ENCODE data around the gene PSMD14. TPM values are rescaled to one million over a fixed set of nuclear protein-coding genes. Genes with fewer than 3 reads are reported as not detected.
"Not testable (repeated sequence)": the region's sequence is repeated elsewhere in the genome, so short reads cannot be mapped to it uniquely, and the experiment has no call there.

PSMD14 gene
- total RNA-seq, 2 donors from 2014 or later: 25.2 to 59.5 TPM

DNA sequence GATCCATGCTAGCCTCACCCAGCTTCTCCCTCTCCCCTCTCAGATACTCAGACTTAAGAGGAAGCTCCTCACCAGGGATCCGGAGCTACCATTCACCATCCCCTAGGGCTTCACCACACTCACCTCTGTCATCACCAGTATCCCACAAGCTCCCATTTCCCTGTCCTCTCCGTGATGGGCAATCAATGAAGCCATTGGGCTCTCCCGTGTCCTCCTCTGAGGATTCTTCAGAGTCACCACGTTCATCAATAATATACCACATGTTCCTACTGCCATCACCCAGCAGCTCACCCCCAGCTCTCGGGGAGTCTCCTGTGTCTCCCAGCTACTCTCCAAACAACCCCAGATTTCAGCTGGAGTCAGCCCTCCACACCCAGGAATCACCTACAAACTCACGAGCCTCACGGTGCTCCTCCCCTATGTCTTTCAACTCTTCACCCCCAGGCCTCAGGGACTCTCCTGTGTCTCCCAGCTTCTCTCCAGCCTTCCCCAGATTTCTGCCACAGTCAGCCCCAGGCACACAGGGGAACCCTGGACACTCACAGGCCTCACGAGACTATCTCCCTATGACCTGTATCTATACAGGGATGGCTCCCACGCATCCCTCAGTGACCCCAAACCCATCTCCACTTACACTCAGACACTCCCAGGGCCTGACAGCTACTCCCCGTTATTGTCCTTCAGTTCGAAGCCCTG, 26.5 kb upstream of the PSMD14 start:
- H3K36me3 ChIP-seq; H3K4me3 ChIP-seq; ATAC-seq (ENCODE audit: insufficient number of reproducible peaks, low FRiP score, low read depth); H3K27ac ChIP-seq; H3K9me3 ChIP-seq; DNase-seq (ENCODE audit: low spot score); H3K27me3 ChIP-seq (replicated peaks; ENCODE audit: insufficient read depth); H3K4me1 ChIP-seq (ENCODE audit: control insufficient read depth in 1 of 2, low read depth in 2 of 2): not testable (repeated sequence)

DNA sequence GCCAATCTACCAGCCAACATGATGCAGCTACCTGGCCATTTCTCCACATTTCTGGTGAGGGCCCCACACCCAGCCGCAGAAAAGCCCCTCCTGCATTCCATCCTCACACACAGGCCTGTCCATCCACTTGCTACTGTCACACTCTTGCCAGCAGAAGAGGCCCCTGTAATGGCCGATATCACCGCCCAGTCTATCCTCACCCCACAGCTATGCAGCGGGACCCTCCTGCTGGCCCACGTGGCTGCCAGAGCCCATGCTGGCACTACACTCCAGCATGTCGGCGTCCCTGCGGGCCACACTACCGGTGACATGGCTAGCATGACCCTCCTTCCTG, 25.9 kb upstream of the PSMD14 start:
- not testable (repeated sequence) for H3K4me1 ChIP-seq (ENCODE audit: control insufficient read depth in 1 of 2, low read depth in 2 of 2); DNase-seq (ENCODE audit: low spot score); ATAC-seq (ENCODE audit: insufficient number of reproducible peaks, low FRiP score, low read depth); H3K36me3 ChIP-seq; H3K27me3 ChIP-seq (replicated peaks; ENCODE audit: insufficient read depth); H3K27ac ChIP-seq; H3K4me3 ChIP-seq; H3K9me3 ChIP-seq

DNA sequence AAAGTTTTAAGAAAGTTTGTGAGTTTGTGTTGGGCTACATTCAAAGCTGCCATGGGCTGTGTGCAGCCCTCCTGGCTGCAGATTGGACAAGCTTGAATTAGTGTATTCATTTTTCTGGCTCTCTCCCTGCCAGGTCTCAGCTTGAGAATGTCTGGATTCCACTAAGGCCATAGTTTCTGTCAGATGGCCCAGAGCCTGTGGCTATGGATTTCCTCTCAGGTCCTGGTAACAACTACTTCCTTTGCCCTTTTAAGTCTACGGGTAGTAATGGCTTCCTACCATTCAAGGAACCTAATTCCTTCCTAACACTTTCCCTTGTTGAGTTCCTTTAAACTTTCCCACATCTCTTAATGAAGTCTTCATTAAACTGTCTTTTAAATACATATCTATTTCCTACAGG, 24.3 kb upstream of the PSMD14 start:
- TF ChIP-seq, protein P1, sequence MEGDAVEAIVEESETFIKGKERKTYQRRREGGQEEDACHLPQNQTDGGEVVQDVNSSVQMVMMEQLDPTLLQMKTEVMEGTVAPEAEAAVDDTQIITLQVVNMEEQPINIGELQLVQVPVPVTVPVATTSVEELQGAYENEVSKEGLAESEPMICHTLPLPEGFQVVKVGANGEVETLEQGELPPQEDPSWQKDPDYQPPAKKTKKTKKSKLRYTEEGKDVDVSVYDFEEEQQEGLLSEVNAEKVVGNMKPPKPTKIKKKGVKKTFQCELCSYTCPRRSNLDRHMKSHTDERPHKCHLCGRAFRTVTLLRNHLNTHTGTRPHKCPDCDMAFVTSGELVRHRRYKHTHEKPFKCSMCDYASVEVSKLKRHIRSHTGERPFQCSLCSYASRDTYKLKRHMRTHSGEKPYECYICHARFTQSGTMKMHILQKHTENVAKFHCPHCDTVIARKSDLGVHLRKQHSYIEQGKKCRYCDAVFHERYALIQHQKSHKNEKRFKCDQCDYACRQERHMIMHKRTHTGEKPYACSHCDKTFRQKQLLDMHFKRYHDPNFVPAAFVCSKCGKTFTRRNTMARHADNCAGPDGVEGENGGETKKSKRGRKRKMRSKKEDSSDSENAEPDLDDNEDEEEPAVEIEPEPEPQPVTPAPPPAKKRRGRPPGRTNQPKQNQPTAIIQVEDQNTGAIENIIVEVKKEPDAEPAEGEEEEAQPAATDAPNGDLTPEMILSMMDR (IDR thresholded peaks at IDR 0.05): no peak
- Histone ChIP-seq H3K27ac (no peak overlapping the region), H3K36me3 (no peaks in the 10 kb centered on the region), H3K27me3 (replicated peaks; ENCODE audit: insufficient read depth) (no peaks in the 10 kb centered on the region), H3K4me3 (no peak overlapping the region), H3K9me3 (no peaks in the 10 kb centered on the region), H3K4me1 (ENCODE audit: control insufficient read depth in 1 of 2, low read depth in 2 of 2) (no peaks in the 10 kb centered on the region)
- no peak for DNase-seq (ENCODE audit: low spot score)
- no peak for ATAC-seq (ENCODE audit: insufficient number of reproducible peaks, low FRiP score, low read depth)

DNA sequence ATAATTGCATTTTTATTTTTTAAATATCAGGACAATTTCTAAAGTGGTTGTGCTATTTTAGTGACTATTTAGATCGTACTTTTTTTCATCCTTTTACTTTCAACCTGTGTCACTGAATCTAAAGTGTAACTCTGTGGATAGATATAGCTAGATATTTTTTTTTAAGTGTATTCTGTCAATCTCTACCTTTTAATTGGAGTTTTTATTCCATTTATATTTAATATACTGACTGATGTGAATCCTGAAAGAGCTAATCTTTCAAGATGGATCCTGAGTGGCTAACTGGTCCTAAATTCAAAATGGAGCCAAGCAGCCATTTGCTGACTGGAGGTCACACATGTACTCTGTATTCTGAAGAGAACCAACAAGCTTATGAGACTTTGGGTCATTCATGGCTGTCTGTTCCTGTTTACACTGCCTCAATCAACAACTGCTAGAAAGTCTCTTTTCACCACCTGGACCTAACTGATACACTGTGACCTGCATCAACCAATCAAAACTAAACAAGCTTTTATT, 4.6 kb upstream of the PSMD14 start:
- TF ChIP-seq, protein P1 (IDR thresholded peaks at IDR 0.05): no peak
- peaks cover 0 to 6% of the 10 kb centered on the region in 2 donors for H3K4me1 ChIP-seq (ENCODE audit: control insufficient read depth in 1 of 2, low read depth in 2 of 2)
- no peak overlapping the region for H3K4me3 ChIP-seq
- H3K9me3 ChIP-seq: no peaks in the 10 kb centered on the region
- no peak for ATAC-seq (ENCODE audit: insufficient number of reproducible peaks, low FRiP score, low read depth)
- DNase-seq (ENCODE audit: low spot score): no peak
- no peaks in the 10 kb centered on the region for H3K27me3 ChIP-seq (replicated peaks; ENCODE audit: insufficient read depth)
- H3K27ac ChIP-seq: no peak overlapping the region
- H3K36me3 ChIP-seq: no peaks in the 10 kb centered on the region

DNA sequence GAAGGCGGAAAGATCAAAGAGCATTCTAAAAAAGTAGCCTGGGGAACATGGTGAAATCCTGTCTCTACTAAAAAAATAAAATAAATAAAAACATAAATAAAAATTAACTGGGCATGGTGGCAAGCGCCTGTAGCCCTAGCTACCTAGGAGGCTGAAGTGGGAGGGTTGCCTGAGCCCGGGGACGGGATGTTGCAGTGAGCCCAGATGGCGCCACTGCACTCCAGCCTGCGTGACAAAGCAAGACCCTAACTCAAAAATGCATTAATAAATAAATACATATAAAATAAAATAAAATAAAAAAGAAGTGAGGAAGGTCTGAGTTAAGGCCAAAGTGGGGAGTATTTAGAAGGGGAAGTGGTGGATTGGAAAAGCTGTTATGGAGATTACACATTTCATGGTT, 1.3 kb upstream of the PSMD14 start:
- no peaks in the 10 kb centered on the region for H3K27me3 ChIP-seq (replicated peaks; ENCODE audit: insufficient read depth)
- H3K36me3 ChIP-seq: no peaks in the 10 kb centered on the region
- TF ChIP-seq, protein P1 (IDR thresholded peaks at IDR 0.05): no peak
- H3K9me3 ChIP-seq: no peaks in the 10 kb centered on the region
- H3K4me3 ChIP-seq: no peak overlapping the region
- DNase-seq (ENCODE audit: low spot score) (no peak), ATAC-seq (ENCODE audit: insufficient number of reproducible peaks, low FRiP score, low read depth) (no peak)
- H3K4me1 ChIP-seq (ENCODE audit: control insufficient read depth in 1 of 2, low read depth in 2 of 2): peaks cover 4 to 22% of the 10 kb centered on the region in 2 donors
- no peak overlapping the region for H3K27ac ChIP-seq

DNA sequence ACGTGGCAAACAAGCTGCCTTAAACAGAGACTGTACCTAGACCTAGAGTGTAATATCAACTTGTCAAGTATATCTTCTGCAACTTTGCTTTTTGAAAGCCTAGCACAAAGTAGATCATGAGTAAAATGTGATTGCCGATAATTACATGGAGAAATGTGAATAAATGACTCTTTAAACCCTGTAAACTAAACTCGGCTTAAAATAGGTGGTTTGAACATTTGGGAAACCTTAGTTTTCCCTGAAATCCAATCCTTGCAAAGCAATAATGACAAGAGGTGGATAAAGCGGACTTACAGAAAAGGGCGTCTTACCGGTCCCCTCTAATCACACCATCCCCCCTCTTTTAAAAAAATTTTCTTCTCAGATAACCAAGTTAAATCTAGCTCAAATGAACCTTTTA, 549 bp upstream of the PSMD14 start:
- DNase-seq (ENCODE audit: low spot score) (no peak), ATAC-seq (ENCODE audit: insufficient number of reproducible peaks, low FRiP score, low read depth) (no peak)
- Histone ChIP-seq H3K27me3 (replicated peaks; ENCODE audit: insufficient read depth) (no peaks in the 10 kb centered on the region), H3K4me3 (peak overlapping the region; percentile 97), H3K36me3 (no peaks in the 10 kb centered on the region), H3K9me3 (no peaks in the 10 kb centered on the region), H3K27ac (peak overlapping the region; percentile 85 to 90), H3K4me1 (ENCODE audit: control insufficient read depth in 1 of 2, low read depth in 2 of 2) (peaks cover 4 to 22% of the 10 kb centered on the region in 2 donors)
- TF ChIP-seq, protein P1 (IDR thresholded peaks at IDR 0.05): no peak

All from thoracic aorta (tissue), 2 donors.